GM18507 (cell line): ENCODE data around the gene LIN28B.
A peak's percentile ranks its signal among the peaks of the same experiment; 100 is the strongest.
"Not testable (repeated sequence)": the region's sequence is repeated elsewhere in the genome, so short reads cannot be mapped to it uniquely, and the experiment has no call there.

Experiments used
- DNase-seq: peaks from one replicate; pipeline ENCODE4 v3.0.0; 2011; ENCODE audit warnings: low read depth; ENCODE audit not compliant: insufficient read length; ENCODE audit errors: extremely low spot score
- FAIRE-seq: peaks from 2 replicates; lab custom pipeline; 2011; peaks lifted over from hg19 to GRCh38; lab: Jason Lieb, UNC

LIN28B gene

GRCh38 chr6:104956731-104957294 lies at the start of gene LIN28B:
LIN28B (plus strand) TSS chr6:104957107; CDS start chr6:104957251, 144 bp downstream.
- no peak for DNase-seq
- no peak for FAIRE-seq

GRCh38 chr6:104908031-104908887 lies 48.6 kb upstream of the LIN28B start:
- DNase-seq (no peak), FAIRE-seq (no peak)

- FAIRE-seq, result no peak
- no peak for DNase-seq
These were observed 47.9 kb upstream of the LIN28B start for GRCh38 chr6:104908888-104909525.

GRCh38 chr6:104921896-104922295 lies 35.0 kb upstream of the LIN28B start:
- FAIRE-seq, result no peak
- DNase-seq, result no peak

- FAIRE-seq (no peak), DNase-seq (no peak)
These were observed 28.8 kb upstream of the LIN28B start for GRCh38 chr6:104928141-104928540.

GRCh38 chr6:104929353-104929752 lies 27.6 kb upstream of the LIN28B start:
- FAIRE-seq, result no peak
- DNase-seq, result no peak

- DNase-seq (no peak), FAIRE-seq (no peak)
These were observed 26.0 kb upstream of the LIN28B start for GRCh38 chr6:104930939-104931338.

GRCh38 chr6:104936766-104937535 lies 20.0 kb upstream of the LIN28B start:
- DNase-seq, result no peak
- FAIRE-seq, result no peak

GRCh38 chr6:104940238-104940892 lies 16.5 kb upstream of the LIN28B start:
- FAIRE-seq (no peak), DNase-seq (no peak)

- FAIRE-seq, result no peak
These were observed 15.8 kb upstream of the LIN28B start for GRCh38 chr6:104940893-104941728.

GRCh38 chr6:104941729-104942091 lies 15.2 kb upstream of the LIN28B start:
- DNase-seq, result no peak
- FAIRE-seq, result peak; percentile 42

More at GRCh38 chr6:104940893-104941728, 15.8 kb upstream of the LIN28B start:
- DNase-seq, result no peak

GRCh38 chr6:104943781-104944180 lies 13.1 kb upstream of the LIN28B start:
- no peak for DNase-seq
- no peak for FAIRE-seq

GRCh38 chr6:104949206-104949605 lies 7.7 kb upstream of the LIN28B start:
- FAIRE-seq, result no peak
- no peak for DNase-seq

GRCh38 chr6:104951677-104952076 lies 5.2 kb upstream of the LIN28B start:
- FAIRE-seq, result no peak

GRCh38 chr6:104952911-104953399 lies 4.0 kb upstream of the LIN28B start:
- no peak for DNase-seq
- FAIRE-seq, result no peak

More at GRCh38 chr6:104951677-104952076, 5.2 kb upstream of the LIN28B start:
- no peak for DNase-seq

GRCh38 chr6:104953400-104954189 lies 3.3 kb upstream of the LIN28B start:
- DNase-seq, FAIRE-seq: not testable (repeated sequence)

- no peak for DNase-seq
- FAIRE-seq, result no peak
These were observed 2.6 kb upstream of the LIN28B start for GRCh38 chr6:104954190-104954797.
